OCI-LY7 (cell line): ENCODE measurements around the gene ORAI1.

Experiments
- EZH2phosphoT487 ChIP-seq: fragments of 200-600 bp; sonication (generic); IDR thresholded peaks from 2 replicates; pipeline ENCODE4 v1.6.1; 2018; ENCODE audit warnings: low read depth, borderline replicate concordance, mild to moderate bottlenecking, mixed run types, antibody characterized with exemption, low read length, moderate library complexity, mixed read lengths
- TF ChIP-seq, protein P1 (sequence below): fragments of 200-600 bp; sonication (generic); conservative IDR thresholded peaks from 2 replicates; pipeline ENCODE4 v1.5.1; 2014; ENCODE audit warnings: mild to moderate bottlenecking, antibody characterized with exemption, low read length, moderate library complexity, mixed read lengths

- TF ChIP-seq, protein P1, sequence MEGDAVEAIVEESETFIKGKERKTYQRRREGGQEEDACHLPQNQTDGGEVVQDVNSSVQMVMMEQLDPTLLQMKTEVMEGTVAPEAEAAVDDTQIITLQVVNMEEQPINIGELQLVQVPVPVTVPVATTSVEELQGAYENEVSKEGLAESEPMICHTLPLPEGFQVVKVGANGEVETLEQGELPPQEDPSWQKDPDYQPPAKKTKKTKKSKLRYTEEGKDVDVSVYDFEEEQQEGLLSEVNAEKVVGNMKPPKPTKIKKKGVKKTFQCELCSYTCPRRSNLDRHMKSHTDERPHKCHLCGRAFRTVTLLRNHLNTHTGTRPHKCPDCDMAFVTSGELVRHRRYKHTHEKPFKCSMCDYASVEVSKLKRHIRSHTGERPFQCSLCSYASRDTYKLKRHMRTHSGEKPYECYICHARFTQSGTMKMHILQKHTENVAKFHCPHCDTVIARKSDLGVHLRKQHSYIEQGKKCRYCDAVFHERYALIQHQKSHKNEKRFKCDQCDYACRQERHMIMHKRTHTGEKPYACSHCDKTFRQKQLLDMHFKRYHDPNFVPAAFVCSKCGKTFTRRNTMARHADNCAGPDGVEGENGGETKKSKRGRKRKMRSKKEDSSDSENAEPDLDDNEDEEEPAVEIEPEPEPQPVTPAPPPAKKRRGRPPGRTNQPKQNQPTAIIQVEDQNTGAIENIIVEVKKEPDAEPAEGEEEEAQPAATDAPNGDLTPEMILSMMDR, result no peak
- TF ChIP-seq EZH2phosphoT487, result no peak
Measured at GRCh38 chr12:121610239-121611149, 15.8 kb upstream of the ORAI1 start.
